Mesenchymal stem cell (in vitro differentiated cells and primary cell): ENCODE results near the gene GATAD1.

Experiments used
- DNase-seq: peaks from one replicate; pipeline ENCODE4 v3.0.0-alpha.2; 2013
- H2AFZ ChIP-seq: one replicate; pipeline ENCODE4 v1.6.1; 2013; ENCODE audit warnings: low read depth, mild to moderate bottlenecking, control low read depth, inconsistent platforms, low read length, moderate library complexity
- H2AK5ac ChIP-seq: 2 replicates; pipeline ENCODE4 v1.6.1; 2013; ENCODE audit warnings: low read length, moderate library complexity, mild to moderate bottlenecking, inconsistent platforms; ENCODE audit not compliant: severe bottlenecking
- H2BK120ac ChIP-seq: one replicate; pipeline ENCODE4 v1.6.1; 2013; ENCODE audit warnings: low read depth, mild to moderate bottlenecking, inconsistent platforms, low read length, moderate library complexity
- H2BK12ac ChIP-seq, 2 experiments: one replicate each; pipeline ENCODE4 v1.6.1; 2013; ENCODE audit warnings: inconsistent platforms in 2 of 2, low read length in 2 of 2, mild to moderate bottlenecking in 2 of 2, moderate library complexity in 2 of 2, control low read depth in 1 of 2
- H2BK15ac ChIP-seq: one replicate; pipeline ENCODE4 v1.6.1; 2013; ENCODE audit warnings: mild to moderate bottlenecking, low read depth, inconsistent platforms; ENCODE audit not compliant: poor library complexity, severe bottlenecking
- H2BK5ac ChIP-seq: 2 replicates; pipeline ENCODE4 v1.6.1; 2013; ENCODE audit warnings: low read depth, mild to moderate bottlenecking, low read length, control low read depth, inconsistent platforms; ENCODE audit not compliant: poor library complexity, severe bottlenecking
- H3K14ac ChIP-seq, 2 experiments: one replicate each; pipeline ENCODE4 v1.6.1; 2013; ENCODE audit warnings: inconsistent platforms in 2 of 2, low read length in 2 of 2, control low read depth in 1 of 2, mild to moderate bottlenecking in 1 of 2, moderate library complexity in 1 of 2
- H3K18ac ChIP-seq, 2 experiments: one replicate each; pipeline ENCODE4 v1.6.1; 2013; ENCODE audit warnings: inconsistent platforms in 2 of 2, low read length in 2 of 2, control low read depth in 1 of 2, low read depth in 1 of 2, mild to moderate bottlenecking in 1 of 2
- H3K23ac ChIP-seq, 2 experiments: one replicate each; pipeline ENCODE4 v1.6.1; 2013; ENCODE audit warnings: inconsistent platforms in 2 of 2, low read length in 2 of 2, mild to moderate bottlenecking in 2 of 2, moderate library complexity in 2 of 2, control low read depth in 1 of 2
- H3K27ac ChIP-seq: 2 replicates; pipeline ENCODE4 v1.5.1; 2013; ENCODE audit warnings: mild to moderate bottlenecking, moderate library complexity, low read length, control low read depth, inconsistent platforms; ENCODE audit not compliant: poor library complexity, severe bottlenecking
- H3K27me3 ChIP-seq, 2 experiments: 2 replicates each; pipeline versions ENCODE4 v1.6.1 to v1.7.0; 2013; ENCODE audit warnings: low read length in 2 of 2, mild to moderate bottlenecking in 2 of 2, moderate library complexity in 2 of 2, control low read depth in 1 of 2, inconsistent platforms in 1 of 2; ENCODE audit not compliant: control insufficient read depth in 1 of 2, insufficient read depth in 1 of 2
- H3K36me3 ChIP-seq, 2 experiments: 2 replicates each; pipeline versions ENCODE4 v1.6.1 to v1.7.0; 2013; ENCODE audit warnings: low read length in 2 of 2, control low read depth in 1 of 2, inconsistent platforms in 1 of 2, low read depth in 1 of 2, mild to moderate bottlenecking in 1 of 2; ENCODE audit not compliant: insufficient read depth in 2 of 2, control insufficient read depth in 1 of 2
- H3K4ac ChIP-seq, 2 experiments: one replicate each; pipeline ENCODE4 v1.6.1; 2013; ENCODE audit warnings: inconsistent platforms in 2 of 2, low read length in 2 of 2, mild to moderate bottlenecking in 2 of 2, moderate library complexity in 2 of 2, control low read depth in 1 of 2, low read depth in 1 of 2
- H3K4me1 ChIP-seq: 2 replicates; pipeline ENCODE4 v1.6.1; 2013; ENCODE audit warnings: low read depth, low read length, control low read depth; ENCODE audit not compliant: control insufficient read depth, insufficient read depth
- H3K4me2 ChIP-seq: 2 replicates; pipeline ENCODE4 v1.6.1; 2013; ENCODE audit warnings: low read length, mild to moderate bottlenecking, inconsistent platforms; ENCODE audit not compliant: poor library complexity, severe bottlenecking
- H3K4me3 ChIP-seq, 2 experiments: 2 replicates each; pipeline versions ENCODE4 v1.5.1 to v1.7.0; 2013; ENCODE audit warnings: low read length in 2 of 2, mild to moderate bottlenecking in 2 of 2, control low read depth in 1 of 2, low read depth in 1 of 2; ENCODE audit not compliant: insufficient read depth in 1 of 2
- H3K79me1 ChIP-seq: replicated peaks from 2 replicates; pipeline ENCODE4 v1.6.1; 2013; ENCODE audit warnings: mild to moderate bottlenecking, control low read depth, low read length, inconsistent platforms; ENCODE audit not compliant: poor library complexity, severe bottlenecking
- H3K9ac ChIP-seq: 2 replicates; pipeline ENCODE4 v1.7.0; 2013; ENCODE audit warnings: mild to moderate bottlenecking, low read length, moderate library complexity
- H3K9me3 ChIP-seq: 2 replicates; pipeline ENCODE4 v1.7.0; 2013; ENCODE audit warnings: mild to moderate bottlenecking, low read length; ENCODE audit not compliant: control insufficient read depth
- H4K8ac ChIP-seq: one replicate; pipeline ENCODE4 v1.6.1; 2013; ENCODE audit warnings: inconsistent platforms, mild to moderate bottlenecking, low read length, moderate library complexity
- H4K91ac ChIP-seq: one replicate; pipeline ENCODE4 v1.6.1; 2013; ENCODE audit warnings: mild to moderate bottlenecking, low read length, inconsistent platforms
- WGBS: methylation state at CpG from one replicate; pipeline ENCODE4 v1.1.7; 2013; ENCODE audit warnings: mixed read lengths; 5-methylcytosine and 5-hydroxymethylcytosine counted together

The GATAD1 gene

DNA sequence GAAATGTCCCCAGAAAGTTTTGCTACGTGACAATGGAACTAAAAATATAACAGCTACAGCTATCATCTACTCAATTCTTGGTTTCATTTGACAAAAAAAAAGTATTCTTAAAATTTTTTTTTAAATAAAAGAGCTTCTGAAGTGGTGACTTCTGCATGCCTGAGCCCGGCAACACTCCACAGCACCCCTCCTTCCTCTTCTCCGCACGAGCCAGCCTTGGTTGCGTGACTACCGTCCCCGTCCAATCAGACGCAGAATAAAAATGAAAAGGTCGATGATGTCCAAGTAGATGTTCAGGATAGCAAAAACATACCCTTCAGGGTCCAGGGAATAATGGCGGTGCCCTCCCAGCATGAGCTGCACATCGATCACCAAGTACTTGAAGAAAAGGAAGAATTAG is 34.5 kb upstream of the GATAD1 start:
- WGBS = 93% methylated on average over 9 of the region's 11 CpGs
- no peak for DNase-seq

DNA sequence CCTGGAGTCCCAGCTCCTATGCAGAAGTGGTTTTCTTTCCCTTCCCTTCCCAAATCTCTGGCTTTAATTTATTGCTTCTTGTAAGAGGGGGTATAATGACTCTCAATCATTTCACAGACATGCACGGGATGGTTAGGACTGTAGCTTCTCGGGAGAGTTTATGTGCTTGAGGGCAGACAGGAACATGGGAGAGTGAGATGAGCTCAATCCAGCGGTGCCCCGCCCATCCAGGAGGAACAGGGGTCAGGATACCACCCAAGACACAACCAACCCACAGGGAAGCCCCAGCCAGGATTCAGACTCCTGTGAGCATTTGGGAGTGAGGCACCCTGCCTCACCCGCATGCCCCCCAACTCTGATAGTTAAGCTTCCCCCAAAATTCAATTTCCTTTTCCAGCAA is 33.7 kb upstream of the GATAD1 start:
- no peak overlapping the region for H2AK5ac ChIP-seq
- no peak overlapping the region for H2AFZ ChIP-seq
- no peak for DNase-seq
- no peaks in the 10 kb centered on the region for H3K4me1 ChIP-seq
- H3K79me1 ChIP-seq = no peaks in the 10 kb centered on the region
- H3K27ac ChIP-seq = no peak overlapping the region
- H3K9me3 ChIP-seq = no peaks in the 10 kb centered on the region
- no peak overlapping the region for H4K91ac ChIP-seq
- H3K18ac ChIP-seq = no peak overlapping the region
- peaks cover 0 to 11% of the 10 kb centered on the region in 2 experiments for H3K27me3 ChIP-seq
- 62% methylated on average over 5 of the region's 5 CpGs for WGBS
- no peak overlapping the region for H2BK120ac ChIP-seq
- no peak overlapping the region for H3K14ac ChIP-seq
- no peak overlapping the region for H4K8ac ChIP-seq
- H3K36me3 ChIP-seq = no peaks in the 10 kb centered on the region
- H3K23ac ChIP-seq = no peak overlapping the region
- no peak overlapping the region for H3K4me3 ChIP-seq
- no peak overlapping the region for H2BK12ac ChIP-seq
- no peak overlapping the region for H3K4me2 ChIP-seq
- H2BK15ac ChIP-seq = no peak overlapping the region
- no peak overlapping the region for H3K9ac ChIP-seq
- H2BK5ac ChIP-seq = no peak overlapping the region
- no peak overlapping the region for H3K4ac ChIP-seq

More for the DNA sequence above, 34.5 kb upstream of the GATAD1 start:
- Histone ChIP-seq H3K4ac (no peak overlapping the region), H3K79me1 (no peaks in the 10 kb centered on the region), H2BK5ac (no peak overlapping the region), H3K4me2 (no peak overlapping the region), H2AFZ (no peak overlapping the region), H3K4me3 (peak overlapping the region in 1 of 2 experiments; percentile 51), H2BK12ac (no peak overlapping the region), H3K23ac (no peak overlapping the region), H3K18ac (no peak overlapping the region), H3K4me1 (no peaks in the 10 kb centered on the region), H3K27ac (no peak overlapping the region), H3K27me3 (peaks cover 0 to 11% of the 10 kb centered on the region in 2 experiments), H2BK15ac (no peak overlapping the region), H2AK5ac (no peak overlapping the region), H2BK120ac (no peak overlapping the region), H3K9ac (no peak overlapping the region), H3K14ac (no peak overlapping the region), H4K8ac (no peak overlapping the region), H3K36me3 (no peaks in the 10 kb centered on the region), H3K9me3 (no peaks in the 10 kb centered on the region), H4K91ac (no peak overlapping the region)

- no peak overlapping the region for H2BK5ac ChIP-seq
- no peak for DNase-seq
- H3K14ac ChIP-seq = no peak overlapping the region
- H3K9me3 ChIP-seq = no peaks in the 10 kb centered on the region
- no peak overlapping the region for H2BK12ac ChIP-seq
- no peaks in the 10 kb centered on the region for H3K4me1 ChIP-seq
- H3K18ac ChIP-seq = no peak overlapping the region
- no peak overlapping the region for H2AK5ac ChIP-seq
- no peaks in the 10 kb centered on the region for H3K79me1 ChIP-seq
- peak overlapping the region; percentile 31 for H4K8ac ChIP-seq
- H3K27ac ChIP-seq = no peak overlapping the region
- H3K4ac ChIP-seq = no peak overlapping the region
- peaks cover 0 to 11% of the 10 kb centered on the region in 2 experiments for H3K27me3 ChIP-seq
- no peak overlapping the region for H3K4me2 ChIP-seq
- no peak overlapping the region for H4K91ac ChIP-seq
- H2BK15ac ChIP-seq = no peak overlapping the region
- H3K23ac ChIP-seq = no peak overlapping the region
- no peak overlapping the region for H3K9ac ChIP-seq
- WGBS = 91% methylated on average over 3 of the region's 5 CpGs
- no peak overlapping the region for H2BK120ac ChIP-seq
- H3K4me3 ChIP-seq = no peak overlapping the region
- H2AFZ ChIP-seq = no peak overlapping the region
- no peaks in the 10 kb centered on the region for H3K36me3 ChIP-seq
These were observed 32.1 kb upstream of the GATAD1 start for GRCh38 chr7:92415225-92415624.

DNA sequence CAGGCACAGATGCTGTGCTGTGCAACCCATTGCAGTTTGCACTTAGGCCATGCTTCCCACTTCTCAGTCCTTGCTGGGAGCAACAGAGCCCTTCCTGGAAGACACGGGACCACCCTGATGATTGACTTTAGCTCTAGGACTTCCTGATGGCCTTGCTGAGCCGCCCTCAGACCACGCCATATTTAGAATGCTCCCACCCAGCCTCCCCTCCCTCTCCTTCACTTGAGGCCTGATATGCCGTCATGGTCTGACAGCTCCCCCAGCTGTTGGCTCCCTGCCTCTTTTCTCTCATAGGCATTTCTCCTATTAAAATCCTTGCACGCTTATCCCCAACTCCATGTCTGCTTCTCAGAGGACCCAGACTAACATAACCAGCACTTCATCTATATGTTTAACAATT is 29.4 kb upstream of the GATAD1 start:
- Histone ChIP-seq H3K9ac (no peak overlapping the region), H3K4me1 (peaks cover 4% of the 10 kb centered on the region), H3K27me3 (peaks cover 0 to 9% of the 10 kb centered on the region in 2 experiments), H3K9me3 (no peaks in the 10 kb centered on the region), H3K4me2 (no peak overlapping the region), H4K8ac (no peak overlapping the region), H3K4me3 (no peak overlapping the region), H2AFZ (no peak overlapping the region), H3K79me1 (no peaks in the 10 kb centered on the region), H3K18ac (no peak overlapping the region), H3K4ac (no peak overlapping the region), H2BK15ac (no peak overlapping the region), H2BK12ac (no peak overlapping the region), H2BK5ac (no peak overlapping the region), H3K23ac (no peak overlapping the region), H3K36me3 (no peaks in the 10 kb centered on the region), H2BK120ac (no peak overlapping the region), H4K91ac (peak overlapping the region; percentile 69), H3K14ac (no peak overlapping the region), H2AK5ac (no peak overlapping the region), H3K27ac (no peak overlapping the region)
- DNase-seq = no peak
- 92% methylated on average over 5 of the region's 5 CpGs for WGBS
